Cerebellar nuclear complex (tissue), 1 donor: ENCODE measurements around the gene VPS9D1.

Experiments
- DNase-seq, 2 experiments: peaks; one replicate each; lab custom pipeline; 2025; lab: John Stamatoyannopoulos, UW

The VPS9D1 gene

GRCh38 chr16:89720813-89721545, at the start of gene VPS9D1, which contains the start of gene ZNF276:
Gene VPS9D1 (minus strand): TSS chr16:89720898. CDS start chr16:89720861, 37 bp downstream.
Gene ZNF276 (plus strand): TSS chr16:89721537. CDS start chr16:89721641, 104 bp downstream.
- DNase-seq = no peak

- DNase-seq = no peak
Measured at GRCh38 chr16:89770367-89770766, 49.7 kb upstream of the VPS9D1 start.

GRCh38 chr16:89765292-89765830, 44.7 kb upstream of the VPS9D1 start:
- DNase-seq = no peak

GRCh38 chr16:89764711-89765201, 44.1 kb upstream of the VPS9D1 start:
- no peak for DNase-seq

GRCh38 chr16:89761304-89761922, 40.7 kb upstream of the VPS9D1 start:
- DNase-seq = no peak

- no peak for DNase-seq
Measured at GRCh38 chr16:89759746-89760340, 39.1 kb upstream of the VPS9D1 start.

GRCh38 chr16:89749637-89750036, 28.9 kb upstream of the VPS9D1 start:
- DNase-seq = no peak

- DNase-seq = no peak
Measured at GRCh38 chr16:89748921-89749320, 28.2 kb upstream of the VPS9D1 start.

GRCh38 chr16:89748076-89748475, 27.4 kb upstream of the VPS9D1 start:
- no peak for DNase-seq

- no peak for DNase-seq
Measured at GRCh38 chr16:89746043-89746442, 25.3 kb upstream of the VPS9D1 start.

GRCh38 chr16:89744813-89745212, 24.1 kb upstream of the VPS9D1 start:
- no peak for DNase-seq

GRCh38 chr16:89742948-89743347, 22.2 kb upstream of the VPS9D1 start:
- no peak for DNase-seq

GRCh38 chr16:89741342-89742014, 20.8 kb upstream of the VPS9D1 start:
- no peak for DNase-seq

- DNase-seq = no peak
Measured at GRCh38 chr16:89739383-89739782, 18.7 kb upstream of the VPS9D1 start.

GRCh38 chr16:89738538-89739317, 18.0 kb upstream of the VPS9D1 start:
- no peak for DNase-seq

- no peak for DNase-seq
Measured at GRCh38 chr16:89738072-89738377, 17.3 kb upstream of the VPS9D1 start.

- no peak for DNase-seq
Measured at GRCh38 chr16:89737341-89738071, 16.8 kb upstream of the VPS9D1 start.

- DNase-seq = no peak
Measured at GRCh38 chr16:89736554-89736953, 15.9 kb upstream of the VPS9D1 start.

- DNase-seq = no peak
Measured at GRCh38 chr16:89733792-89734191, 13.1 kb upstream of the VPS9D1 start.

GRCh38 chr16:89733322-89733721, 12.6 kb upstream of the VPS9D1 start:
- no peak for DNase-seq

GRCh38 chr16:89732918-89733242, 12.2 kb upstream of the VPS9D1 start:
- DNase-seq = no peak
